K562 treated with DMSO at 1 percent for 48 hours (cell line): ENCODE measurements around the gene LRRC43. TPM values are rescaled to one million over a fixed set of nuclear protein-coding genes. Genes with fewer than 3 reads are reported as not detected.

Experiments used
- total RNA-seq: library from RNA; unstranded; fragments of 300-600 nt; gene quantifications from 2 replicates; pipeline ENCODE4 v1.2.3, GENCODE V29; 2022; ENCODE audit warnings: low replicate concordance; ENCODE audit errors: extremely low read depth

Gene LRRC43, protein sequence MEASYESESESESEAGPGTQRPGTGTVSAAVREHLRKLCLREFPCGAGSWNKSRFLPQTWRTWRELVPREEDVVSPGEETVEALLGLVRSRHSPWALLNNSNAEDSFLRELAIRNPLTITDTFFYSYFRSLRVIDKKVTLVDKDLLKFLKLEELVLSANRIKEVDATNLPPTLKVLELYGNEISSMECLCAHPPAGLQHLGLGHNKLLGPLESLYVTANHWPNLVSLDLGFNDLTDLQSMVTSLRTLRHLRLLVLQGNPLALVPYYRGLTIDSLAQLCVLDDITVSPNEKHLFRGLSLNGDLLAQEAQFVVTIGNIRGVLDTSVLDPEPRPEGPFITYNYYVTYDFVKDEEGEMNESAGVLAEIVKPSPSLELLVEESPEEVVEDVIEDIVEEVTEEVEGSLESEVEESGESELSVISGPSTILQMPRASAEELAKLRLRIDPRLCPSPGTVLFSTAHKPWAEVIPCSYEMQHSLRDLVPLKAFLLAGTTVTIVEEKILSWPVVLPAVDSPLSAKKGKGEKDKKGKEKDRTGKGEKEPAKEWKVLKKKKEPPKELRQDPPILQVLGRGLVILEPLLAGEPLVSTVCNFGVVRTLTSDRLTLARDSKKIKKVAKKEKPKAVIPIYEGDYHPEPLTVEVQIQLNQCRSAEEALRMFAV
- not detected in 2 replicates for total RNA-seq

DNA sequence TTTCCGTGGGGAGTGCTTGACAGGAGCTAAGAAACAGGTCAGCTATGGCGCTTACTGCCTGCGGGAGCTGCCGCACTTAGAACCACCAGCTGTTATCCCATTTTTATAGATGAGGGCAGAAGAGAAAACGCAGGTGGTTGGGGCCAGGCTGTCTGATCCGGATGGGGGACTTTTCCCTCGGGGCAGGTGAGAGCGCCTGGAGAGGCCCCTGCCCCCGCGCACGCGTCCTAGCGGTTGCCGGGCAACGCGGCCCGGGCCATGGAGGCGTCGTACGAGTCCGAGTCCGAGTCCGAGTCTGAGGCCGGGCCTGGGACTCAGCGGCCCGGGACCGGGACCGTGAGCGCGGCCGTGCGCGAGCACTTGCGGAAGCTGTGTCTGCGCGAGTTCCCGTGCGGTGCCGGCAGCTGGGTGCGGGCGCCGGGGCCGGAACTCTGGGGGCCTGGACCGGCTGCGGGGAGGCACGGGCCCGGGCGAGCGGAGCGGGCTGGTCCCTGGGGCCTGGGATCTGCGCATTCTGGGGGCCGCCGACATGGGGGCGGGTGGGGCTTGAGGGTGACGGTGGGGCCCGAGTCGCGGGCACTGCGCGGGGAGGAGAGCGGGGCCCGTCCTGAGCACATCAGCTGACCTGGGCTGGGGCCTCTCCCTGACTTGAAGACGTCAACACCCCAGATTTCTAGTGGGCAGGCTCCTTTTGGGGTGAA is at the start of gene LRRC43:
Gene LRRC43, plus strand, starts transcription at position 237 of the 701 bp plus-strand sequence. Its CDS starts 22 bp downstream, at position 259.

DNA sequence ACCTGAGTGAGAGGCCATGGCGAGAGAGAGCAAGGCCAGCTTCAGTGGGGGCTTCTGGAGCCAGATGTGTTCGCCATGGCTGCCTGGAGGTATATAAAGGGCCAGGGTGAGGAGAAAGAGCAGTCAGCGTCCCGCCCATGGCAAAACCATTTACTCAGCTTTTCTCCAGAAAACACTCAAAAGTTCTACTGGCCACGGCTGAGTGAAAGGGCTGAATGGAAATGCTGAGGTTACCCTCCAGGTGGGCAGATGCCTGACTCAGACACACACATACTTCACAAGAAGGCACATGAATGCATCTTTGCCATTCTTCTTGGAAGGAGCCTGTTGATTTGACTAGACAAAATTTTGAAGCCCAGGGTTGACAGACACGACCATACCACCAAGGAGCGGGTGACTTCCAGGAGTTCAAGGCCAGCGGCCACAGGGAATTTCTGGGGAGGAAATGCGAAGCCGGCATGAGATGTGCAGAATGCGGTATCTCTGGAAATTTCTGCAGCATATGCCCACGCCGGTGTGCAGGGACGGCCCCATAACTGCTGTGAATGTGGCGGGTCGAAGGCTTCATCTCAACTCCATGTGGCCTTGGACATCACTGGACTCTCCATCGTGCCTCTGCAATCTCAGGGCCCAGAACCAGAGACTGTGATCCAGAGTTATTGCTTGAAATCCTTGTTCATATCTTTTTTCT is 8.6 kb upstream of the LRRC43 start, which contains the start of gene IL31:
Gene IL31, minus strand, starts transcription at position 67 of the 691 bp plus-strand sequence. Its CDS starts 49 bp downstream, at position 18.

DNA sequence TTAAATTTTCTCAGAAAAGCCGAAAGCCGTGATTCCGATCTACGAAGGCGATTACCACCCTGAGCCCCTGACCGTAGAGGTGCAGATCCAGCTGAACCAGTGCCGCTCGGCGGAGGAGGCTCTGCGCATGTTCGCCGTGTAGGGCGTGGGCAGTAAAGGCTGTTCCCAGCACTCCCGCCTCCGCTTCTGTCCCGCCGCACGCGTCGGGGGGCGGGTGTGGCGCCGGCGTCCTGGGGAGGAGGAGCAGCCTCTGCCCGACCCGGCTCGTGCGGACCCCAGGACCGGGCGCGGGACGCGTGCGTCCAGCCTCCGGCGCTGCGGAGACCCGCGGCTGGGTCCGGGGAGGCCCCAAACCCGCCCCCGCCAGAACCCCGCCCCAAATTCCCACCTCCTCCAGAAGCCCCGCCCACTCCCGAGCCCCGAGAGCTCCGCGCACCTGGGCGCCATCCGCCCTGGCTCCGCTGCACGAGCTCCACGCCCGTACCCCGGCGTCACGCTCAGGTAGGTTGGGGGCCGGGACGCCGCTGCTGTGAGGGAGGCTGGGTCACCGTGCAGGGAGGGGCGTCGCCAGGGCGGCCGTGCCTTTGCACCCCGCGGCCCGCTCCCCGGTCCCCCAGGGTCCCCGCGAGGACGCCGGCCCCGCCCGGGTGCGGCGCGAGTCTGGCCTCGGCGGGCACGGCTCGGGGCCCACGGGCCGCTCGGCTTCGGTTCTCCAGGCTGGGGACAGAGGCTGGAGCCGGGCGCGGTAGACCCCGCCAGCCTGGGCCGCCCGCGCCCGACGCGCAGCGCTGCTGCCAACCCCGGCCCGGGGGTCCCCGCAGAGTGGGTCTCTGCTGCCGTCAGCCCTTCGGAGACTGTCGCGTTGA is 20.6 kb downstream of the LRRC43 start, which contains the start of gene B3GNT4:
Gene B3GNT4, plus strand, starts transcription at position 409 of the 866 bp plus-strand sequence. CDS start 910 bp downstream, outside the sequence.

GRCh38 chr12:122225683-122226365 is 42.9 kb downstream of the LRRC43 start, which contains the start of gene DIABLO:
DIABLO (minus strand) TSS chr12:122226052; CDS start chr12:122226014, 38 bp downstream.

Other genes starting within 250 kb of the LRRC43 start
- not detected in 2 replicates for gene BCL7A, start 161.2 kb upstream of the LRRC43 start, total RNA-seq
- not detected in 2 replicates for gene MLXIP, start 104.4 kb upstream of the LRRC43 start, total RNA-seq
- not detected in 2 replicates for gene IL31, start 8.9 kb upstream of the LRRC43 start, total RNA-seq
- gene B3GNT4, start 20.6 kb downstream of the LRRC43 start, total RNA-seq: not detected in 2 replicates
- gene DIABLO, start 42.9 kb downstream of the LRRC43 start, total RNA-seq: not detected in 2 replicates
- not detected in 2 replicates for gene VPS33A, start 83.4 kb downstream of the LRRC43 start, total RNA-seq
- gene CLIP1, start 239.5 kb downstream of the LRRC43 start, total RNA-seq: not detected in 2 replicates